ENCODE results near the gene KCNH4. TPM values are rescaled to one million over a fixed set of nuclear protein-coding genes. Genes with fewer than 3 reads are reported as not detected.

Gene KCNH4
- total and polyA plus RNA-seq, 2 of the 13 experiments (the other 11 are each of a cell fraction or from before 2014, with no cell fraction given) = 0.01 to 0.09 TPM

DNA sequence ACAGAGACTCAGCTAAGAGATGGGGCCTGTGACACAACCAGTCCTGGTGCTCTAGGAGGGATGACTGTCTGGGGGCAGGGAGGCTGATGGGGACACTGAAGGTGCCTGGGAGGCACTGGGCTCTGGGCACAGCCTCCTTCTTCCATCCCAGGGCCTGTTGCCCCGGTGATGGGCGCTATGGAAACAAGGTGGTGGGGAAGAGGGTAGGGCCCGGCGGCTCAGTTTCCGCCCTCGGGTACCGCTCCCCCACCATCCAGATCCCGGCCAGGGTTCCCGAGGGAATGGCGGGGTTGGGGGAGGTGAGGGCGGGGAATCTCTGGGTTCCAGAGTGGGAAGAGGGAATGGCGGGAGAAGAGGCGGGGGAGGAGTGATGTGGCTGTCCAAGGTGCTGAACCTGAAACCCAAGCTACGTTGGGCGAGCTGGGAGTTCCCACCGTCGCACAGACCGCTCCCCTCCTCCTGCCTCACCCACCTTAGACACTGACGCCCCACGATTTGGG is 981 bp downstream of the KCNH4 start (continued):
- TF ChIP-seq, protein P1, sequence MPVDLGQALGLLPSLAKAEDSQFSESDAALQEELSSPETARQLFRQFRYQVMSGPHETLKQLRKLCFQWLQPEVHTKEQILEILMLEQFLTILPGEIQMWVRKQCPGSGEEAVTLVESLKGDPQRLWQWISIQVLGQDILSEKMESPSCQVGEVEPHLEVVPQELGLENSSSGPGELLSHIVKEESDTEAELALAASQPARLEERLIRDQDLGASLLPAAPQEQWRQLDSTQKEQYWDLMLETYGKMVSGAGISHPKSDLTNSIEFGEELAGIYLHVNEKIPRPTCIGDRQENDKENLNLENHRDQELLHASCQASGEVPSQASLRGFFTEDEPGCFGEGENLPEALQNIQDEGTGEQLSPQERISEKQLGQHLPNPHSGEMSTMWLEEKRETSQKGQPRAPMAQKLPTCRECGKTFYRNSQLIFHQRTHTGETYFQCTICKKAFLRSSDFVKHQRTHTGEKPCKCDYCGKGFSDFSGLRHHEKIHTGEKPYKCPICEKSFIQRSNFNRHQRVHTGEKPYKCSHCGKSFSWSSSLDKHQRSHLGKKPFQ (CRISPR knock-in tag; IDR thresholded peaks at IDR 0.05; ENCODE audit: insufficient replicate concordance) = peak; percentile 90
- TF ChIP-seq ZNF674 (CRISPR knock-in tag; IDR thresholded peaks at IDR 0.05; ENCODE audit: low read depth) = 0 out of 2 replicates have a peak, but pooled peaks have one; percentile 63
- TF ChIP-seq ZNF564 (CRISPR knock-in tag; IDR thresholded peaks at IDR 0.05) = peak; percentile 87
- TF ChIP-seq HHEX (CRISPR knock-in tag; IDR thresholded peaks at IDR 0.05) = no peak
- peak; percentile 92; the same call in 1 of the 2 replicates for TF ChIP-seq ZNF430 (CRISPR knock-in tag; IDR thresholded peaks at IDR 0.05)
- TF ChIP-seq ZNF790 (CRISPR knock-in tag; IDR thresholded peaks at IDR 0.05; ENCODE audit: borderline replicate concordance) = peak; percentile 97; the same call in 1 of the 2 replicates
- 0 out of 2 replicates have a peak, but pooled peaks have one; percentile 5 for TF ChIP-seq ZNF432 (CRISPR knock-in tag; IDR thresholded peaks at IDR 0.05; ENCODE audit: borderline replicate concordance)
- TF ChIP-seq ZNF577 (CRISPR knock-in tag; IDR thresholded peaks at IDR 0.05; ENCODE audit: borderline replicate concordance, low read depth) = no peak
- no peak for TF ChIP-seq KLF13 (CRISPR knock-in tag; IDR thresholded peaks at IDR 0.05)
- peak; percentile 85; the same call in 1 of the 2 replicates for TF ChIP-seq FOXK1 (CRISPR knock-in tag; IDR thresholded peaks at IDR 0.05; ENCODE audit: borderline replicate concordance, low read depth)
- TF ChIP-seq ELF4 (CRISPR knock-in tag; IDR thresholded peaks at IDR 0.05; ENCODE audit: borderline replicate concordance) = peak; percentile 65; the same call in 1 of the 2 replicates
- peak; percentile 68; the same call in 1 of the 2 replicates for TF ChIP-seq BRD4 (CRISPR knock-in tag; IDR thresholded peaks at IDR 0.05)
- TF ChIP-seq ZNF83 (CRISPR knock-in tag; IDR thresholded peaks at IDR 0.05; ENCODE audit: borderline replicate concordance) = no peak
- TF ChIP-seq KLF6 (CRISPR knock-in tag; IDR thresholded peaks at IDR 0.05) = peak; percentile 98
- TF ChIP-seq, protein P2, sequence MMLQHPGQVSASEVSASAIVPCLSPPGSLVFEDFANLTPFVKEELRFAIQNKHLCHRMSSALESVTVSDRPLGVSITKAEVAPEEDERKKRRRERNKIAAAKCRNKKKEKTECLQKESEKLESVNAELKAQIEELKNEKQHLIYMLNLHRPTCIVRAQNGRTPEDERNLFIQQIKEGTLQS (CRISPR knock-in tag; IDR thresholded peaks at IDR 0.05) = 0 out of 2 replicates have a peak, but pooled peaks have one; percentile 76
- TF ChIP-seq ZFYVE20 (CRISPR knock-in tag; IDR thresholded peaks at IDR 0.05; ENCODE audit: borderline replicate concordance, low read depth) = peak; percentile 90; the same call in 1 of the 2 replicates
- TF ChIP-seq LCORL (IDR thresholded peaks at IDR 0.05) = no peak
- peak; percentile 55 for TF ChIP-seq LCORL (CRISPR knock-in tag; IDR thresholded peaks at IDR 0.05)
- TF ChIP-seq, protein P3, sequence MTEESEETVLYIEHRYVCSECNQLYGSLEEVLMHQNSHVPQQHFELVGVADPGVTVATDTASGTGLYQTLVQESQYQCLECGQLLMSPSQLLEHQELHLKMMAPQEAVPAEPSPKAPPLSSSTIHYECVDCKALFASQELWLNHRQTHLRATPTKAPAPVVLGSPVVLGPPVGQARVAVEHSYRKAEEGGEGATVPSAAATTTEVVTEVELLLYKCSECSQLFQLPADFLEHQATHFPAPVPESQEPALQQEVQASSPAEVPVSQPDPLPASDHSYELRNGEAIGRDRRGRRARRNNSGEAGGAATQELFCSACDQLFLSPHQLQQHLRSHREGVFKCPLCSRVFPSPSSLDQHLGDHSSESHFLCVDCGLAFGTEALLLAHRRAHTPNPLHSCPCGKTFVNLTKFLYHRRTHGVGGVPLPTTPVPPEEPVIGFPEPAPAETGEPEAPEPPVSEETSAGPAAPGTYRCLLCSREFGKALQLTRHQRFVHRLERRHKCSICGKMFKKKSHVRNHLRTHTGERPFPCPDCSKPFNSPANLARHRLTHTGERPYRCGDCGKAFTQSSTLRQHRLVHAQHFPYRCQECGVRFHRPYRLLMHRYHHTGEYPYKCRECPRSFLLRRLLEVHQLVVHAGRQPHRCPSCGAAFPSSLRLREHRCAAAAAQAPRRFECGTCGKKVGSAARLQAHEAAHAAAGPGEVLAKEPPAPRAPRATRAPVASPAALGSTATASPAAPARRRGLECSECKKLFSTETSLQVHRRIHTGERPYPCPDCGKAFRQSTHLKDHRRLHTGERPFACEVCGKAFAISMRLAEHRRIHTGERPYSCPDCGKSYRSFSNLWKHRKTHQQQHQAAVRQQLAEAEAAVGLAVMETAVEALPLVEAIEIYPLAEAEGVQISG (CRISPR knock-in tag; IDR thresholded peaks at IDR 0.05) = peak; percentile 91
- TF ChIP-seq PRMT3 (CRISPR knock-in tag; IDR thresholded peaks at IDR 0.05; ENCODE audit: borderline replicate concordance, low read depth) = 0 out of 2 replicates have a peak, but pooled peaks have one; percentile 19
- no peak for TF ChIP-seq ZNF180 (CRISPR knock-in tag; IDR thresholded peaks at IDR 0.05; ENCODE audit: borderline replicate concordance, low read depth)
- TF ChIP-seq CREB1 (IDR thresholded peaks at IDR 0.05) = no peak
- no peak for TF ChIP-seq CREB1 (CRISPR knock-in tag; IDR thresholded peaks at IDR 0.05)
- TF ChIP-seq PHF8 (CRISPR knock-in tag; IDR thresholded peaks at IDR 0.05) = no peak
- peak; percentile 66 for TF ChIP-seq RXRB (CRISPR knock-in tag; IDR thresholded peaks at IDR 0.05; ENCODE audit: borderline replicate concordance)
- no peak for TF ChIP-seq RAD21 (CRISPR knock-in tag; IDR thresholded peaks at IDR 0.05)
- TF ChIP-seq ATF7 (IDR thresholded peaks at IDR 0.05) = no peak
- TF ChIP-seq ATF7 (CRISPR knock-in tag; IDR thresholded peaks at IDR 0.05) = no peak

All from HepG2 (cell line).